HepG2 (cell line): ENCODE results near the gene TTYH2. TPM values are rescaled to one million over a fixed set of nuclear protein-coding genes. Genes with fewer than 3 reads are reported as not detected.
A peak's percentile ranks its signal among the peaks of the same experiment; 100 is the strongest.

Experiments used
- IRF2 ChIP-seq: IDR thresholded peaks from 2 replicates; pipeline ENCODE4 v1.6.1; 2018; ENCODE audit warnings: missing genetic modification reagents, missing compliant biosample characterization
- KDM4B ChIP-seq: sonication (generic); formaldehyde crosslinking; IDR thresholded peaks from 2 replicates; pipeline ENCODE4 v1.4.0; 2020; ENCODE audit warnings: missing genetic modification reagents
- MED1 ChIP-seq: sonication (generic); formaldehyde crosslinking; IDR thresholded peaks from 2 replicates; pipeline ENCODE4 v1.4.0; 2020; ENCODE audit warnings: missing genetic modification reagents
- MXD3 ChIP-seq: IDR thresholded peaks from 2 replicates; pipeline ENCODE4 v1.6.1; 2016; ENCODE audit warnings: mild to moderate bottlenecking, missing biosample characterization, missing genetic modification reagents
- REL ChIP-seq: sonication (generic); formaldehyde crosslinking; conservative IDR thresholded peaks from 2 replicates; pipeline ENCODE4 v1.8.0; 2022; ENCODE audit warnings: mild to moderate bottlenecking, missing genetic modification reagents, moderate library complexity
- SATB2 ChIP-seq: sonication (generic); formaldehyde crosslinking; IDR thresholded peaks from 2 replicates; pipeline ENCODE4 v1.5.0; 2020; ENCODE audit warnings: missing genetic modification reagents
- SKIL ChIP-seq: sonication (generic); formaldehyde crosslinking; IDR thresholded peaks from 2 replicates; pipeline ENCODE4 v1.8.0; 2022; ENCODE audit warnings: missing genetic modification reagents, mild to moderate bottlenecking, moderate library complexity, borderline replicate concordance
- SOX5 ChIP-seq: IDR thresholded peaks from 2 replicates; pipeline ENCODE4 v1.6.1; 2016; ENCODE audit warnings: borderline replicate concordance
- ZBTB25 ChIP-seq: IDR thresholded peaks from 2 replicates; pipeline ENCODE4 v1.6.1; 2018; ENCODE audit warnings: missing genetic modification reagents
- ZHX1 ChIP-seq: sonication (generic); formaldehyde crosslinking; IDR thresholded peaks from 2 replicates; pipeline ENCODE4 v1.8.1; 2022; ENCODE audit warnings: low read depth, mild to moderate bottlenecking, missing genetic modification reagents
- ZNF124 ChIP-seq: sonication (generic); formaldehyde crosslinking; IDR thresholded peaks from 2 replicates; pipeline ENCODE4 v1.4.0; 2020; ENCODE audit warnings: missing genetic modification reagents
- ZNF138 ChIP-seq: sonication (generic); formaldehyde crosslinking; IDR thresholded peaks from 2 replicates; pipeline ENCODE4 v1.5.0; 2020; ENCODE audit warnings: mild to moderate bottlenecking, low read depth, missing genetic modification reagents
- ZNF280B ChIP-seq: sonication (generic); formaldehyde crosslinking; IDR thresholded peaks from 2 replicates; pipeline ENCODE4 v1.5.0; 2020; ENCODE audit warnings: missing genetic modification reagents, mild to moderate bottlenecking, borderline replicate concordance
- ZNF281 ChIP-seq: sonication (generic); formaldehyde crosslinking; IDR thresholded peaks from 2 replicates; pipeline ENCODE4 v1.4.0; 2020; ENCODE audit warnings: missing genetic modification reagents, borderline replicate concordance
- ZNF777 ChIP-seq: sonication (generic); formaldehyde crosslinking; IDR thresholded peaks from 2 replicates; pipeline ENCODE4 v1.4.0; 2020; ENCODE audit warnings: missing genetic modification reagents
- polyA plus RNA-seq, 8 experiments: library from polyadenylated mRNA; depleted of rRNA in 3 of 8; stranded (reverse) in 7 of 8; unstranded in 1 of 8; fragments of >200 nt; fragmentation: Illumina TruSeq in 4 of 8; extraction: Trizol in 4 of 8; gene quantifications; 2 replicates each; pipeline versions ENCODE4 v1.2.1 to v1.2.3, GENCODE V29; 2011 to 2016; ENCODE audit warnings: low read depth in 4 of 8, missing spikeins in 1 of 8, mixed read lengths in 1 of 8; ENCODE audit not compliant: insufficient read depth in 1 of 8
- total RNA-seq, 5 experiments: library from RNA; depleted of rRNA; stranded (reverse); fragments of >200 nt; fragmentation: Illumina TruSeq; extraction: Trizol; gene quantifications; 2 replicates each; pipeline ENCODE4 v1.2.3, GENCODE V29; 2016; ENCODE audit warnings: low read depth in 1 of 5

The TTYH2 gene
- total and polyA plus RNA-seq, 2 of the 13 experiments (the other 11 are each of a cell fraction or from before 2014, with no cell fraction given) = 0.77 to 0.96 TPM

GRCh38 chr17:74190807-74191406, 22.5 kb upstream of the TTYH2 start (continued):
- TF ChIP-seq ZNF138 (CRISPR knock-in tag) (peak; percentile 51; the same call in 1 of the 2 replicates), MED1 (peak; percentile 33; the same call in 1 of the 2 replicates), ZNF777 (CRISPR knock-in tag) (peak; percentile 60; the same call in 1 of the 2 replicates), REL (CRISPR knock-in tag) (0 out of 2 replicates have a peak, but pooled peaks have one; percentile 25), ZHX1 (CRISPR knock-in tag) (0 out of 2 replicates have a peak, but pooled peaks have one; percentile 28), SKIL (peak; percentile 59; the same call in 1 of the 2 replicates), KDM4B (CRISPR knock-in tag) (0 out of 2 replicates have a peak, but pooled peaks have one; percentile 28), SATB2 (CRISPR knock-in tag) (peak; percentile 81; the same call in 1 of the 2 replicates), ZBTB25 (CRISPR knock-in tag) (peak; percentile 46; the same call in 1 of the 2 replicates), IRF2 (peak; percentile 36; the same call in 1 of the 2 replicates), MXD3 (CRISPR knock-in tag) (peak; percentile 79; the same call in 1 of the 2 replicates), SOX5 (CRISPR knock-in tag) (no peak), ZNF280B (no peak), ZNF281 (CRISPR knock-in tag) (peak; percentile 59; the same call in 1 of the 2 replicates), ZNF124 (CRISPR knock-in tag) (peak; percentile 86)
